D721Med (cell line): ENCODE data around the gene CD58.

Experiments
- DNase-seq: peaks from one replicate; pipeline ENCODE4 v3.0.0; 2011; ENCODE audit warnings: low spot score; ENCODE audit not compliant: insufficient read length
- FAIRE-seq: peaks from 2 replicates; lab custom pipeline; 2011; peaks lifted over from hg19 to GRCh38; lab: Jason Lieb, UNC
- TF ChIP-seq, protein P1 (sequence below): IDR thresholded peaks from 2 replicates; pipeline ENCODE4 v1.5.1; 2012; ENCODE audit warnings: mild to moderate bottlenecking, control low read depth; ENCODE audit not compliant: insufficient read depth; ENCODE audit errors: missing control alignments

CD58 gene

DNA sequence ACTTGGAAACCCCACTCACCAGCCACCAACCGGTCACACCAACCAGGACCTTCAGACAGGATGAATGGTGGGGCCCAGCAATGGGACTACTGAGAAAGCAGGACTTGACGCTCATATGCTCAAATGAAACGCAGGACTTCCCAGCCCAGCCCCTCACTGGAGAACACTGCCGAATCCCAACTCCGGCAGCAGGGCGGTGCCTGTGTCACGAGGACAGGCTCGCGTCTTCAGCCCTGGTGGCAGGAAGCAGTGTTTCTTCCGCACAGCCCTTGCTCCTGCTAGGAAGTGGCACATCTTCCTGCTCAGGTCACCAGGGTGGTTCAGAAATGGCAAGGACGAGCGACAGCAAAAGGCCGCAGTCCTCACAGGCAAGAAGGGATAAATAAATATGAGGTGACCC, 38.9 kb downstream of the CD58 start:
- no peak for DNase-seq
- no peak for FAIRE-seq
- TF ChIP-seq, protein P1, sequence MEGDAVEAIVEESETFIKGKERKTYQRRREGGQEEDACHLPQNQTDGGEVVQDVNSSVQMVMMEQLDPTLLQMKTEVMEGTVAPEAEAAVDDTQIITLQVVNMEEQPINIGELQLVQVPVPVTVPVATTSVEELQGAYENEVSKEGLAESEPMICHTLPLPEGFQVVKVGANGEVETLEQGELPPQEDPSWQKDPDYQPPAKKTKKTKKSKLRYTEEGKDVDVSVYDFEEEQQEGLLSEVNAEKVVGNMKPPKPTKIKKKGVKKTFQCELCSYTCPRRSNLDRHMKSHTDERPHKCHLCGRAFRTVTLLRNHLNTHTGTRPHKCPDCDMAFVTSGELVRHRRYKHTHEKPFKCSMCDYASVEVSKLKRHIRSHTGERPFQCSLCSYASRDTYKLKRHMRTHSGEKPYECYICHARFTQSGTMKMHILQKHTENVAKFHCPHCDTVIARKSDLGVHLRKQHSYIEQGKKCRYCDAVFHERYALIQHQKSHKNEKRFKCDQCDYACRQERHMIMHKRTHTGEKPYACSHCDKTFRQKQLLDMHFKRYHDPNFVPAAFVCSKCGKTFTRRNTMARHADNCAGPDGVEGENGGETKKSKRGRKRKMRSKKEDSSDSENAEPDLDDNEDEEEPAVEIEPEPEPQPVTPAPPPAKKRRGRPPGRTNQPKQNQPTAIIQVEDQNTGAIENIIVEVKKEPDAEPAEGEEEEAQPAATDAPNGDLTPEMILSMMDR, result no peak

DNA sequence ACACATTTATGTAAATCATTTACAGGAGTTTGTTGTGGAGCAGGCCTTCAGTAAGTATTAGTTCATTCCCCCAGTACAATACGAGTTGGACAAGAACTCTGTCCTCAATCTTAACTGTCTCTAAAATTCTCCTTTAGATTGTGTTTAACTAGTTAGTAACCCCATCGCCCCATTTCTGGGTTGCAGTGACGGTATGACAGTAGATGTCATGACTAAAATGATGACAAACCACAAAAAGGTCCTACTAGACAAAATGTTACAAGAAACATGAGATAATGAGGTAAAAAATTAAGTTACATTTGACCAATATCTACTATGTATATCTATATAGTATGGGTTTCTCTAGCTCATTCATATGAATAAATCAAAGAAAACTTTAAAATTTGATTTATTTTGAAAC, 41.1 kb downstream of the CD58 start:
- TF ChIP-seq, protein P1, result no peak
- no peak for FAIRE-seq
- DNase-seq, result no peak

DNA sequence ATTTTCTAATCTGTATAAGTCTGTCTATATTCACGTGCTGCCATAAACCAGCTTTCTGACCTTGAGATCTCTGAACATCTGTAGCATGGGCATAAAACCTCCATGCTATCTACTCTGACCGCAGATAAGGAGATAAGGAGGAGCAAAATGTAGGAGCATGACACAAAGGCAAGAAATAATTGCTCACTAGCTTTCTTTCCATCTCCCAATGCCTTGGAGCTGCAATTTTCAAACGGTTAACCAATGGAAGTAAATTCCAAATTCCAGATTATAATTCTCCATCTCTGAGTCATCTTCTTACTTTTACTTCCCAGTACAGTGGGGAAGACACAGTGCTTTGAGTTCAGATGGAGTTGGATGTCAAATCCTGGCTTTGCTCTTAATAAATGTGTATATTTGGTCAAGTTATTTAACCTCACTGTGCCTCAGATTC, 41.6 kb downstream of the CD58 start:
- TF ChIP-seq, protein P1, result no peak
- DNase-seq (no peak), FAIRE-seq (no peak)

DNA sequence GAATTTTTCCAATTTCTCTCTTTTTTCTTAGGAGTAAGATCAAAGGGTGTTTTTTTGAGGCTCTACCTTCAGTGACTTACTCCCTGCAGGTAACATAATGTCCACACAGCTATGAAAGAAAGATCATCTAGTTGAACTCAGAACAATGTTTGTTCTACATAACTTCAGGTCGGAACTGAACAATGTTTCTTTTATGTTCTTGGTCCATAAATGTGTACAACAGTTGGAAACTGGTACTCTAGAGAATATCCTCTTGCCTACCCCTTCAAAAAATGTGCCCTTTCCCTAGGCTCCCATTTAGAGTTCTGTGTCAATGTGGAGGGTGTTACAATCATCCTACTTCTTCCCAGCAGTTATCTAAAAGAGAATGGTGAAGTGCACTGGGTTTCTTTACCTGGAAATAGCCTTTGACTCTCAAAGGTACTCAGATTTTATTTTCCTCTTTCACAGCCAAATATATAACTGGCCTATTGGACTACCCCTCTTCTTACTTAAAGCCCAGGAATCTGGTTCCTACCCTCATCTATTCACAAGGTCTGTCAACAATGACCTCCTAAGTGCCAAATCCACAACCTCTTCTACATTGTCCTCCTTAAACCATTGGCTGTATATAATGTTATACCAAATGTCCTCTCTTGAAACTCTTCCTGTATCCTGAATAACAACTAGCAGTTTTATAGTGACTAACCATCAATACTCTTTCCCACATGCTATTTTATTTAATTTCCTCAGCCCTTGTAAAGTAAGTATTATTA, 42.3 kb downstream of the CD58 start:
- DNase-seq, result no peak
- TF ChIP-seq, protein P1, result no peak
- FAIRE-seq, result no peak

DNA sequence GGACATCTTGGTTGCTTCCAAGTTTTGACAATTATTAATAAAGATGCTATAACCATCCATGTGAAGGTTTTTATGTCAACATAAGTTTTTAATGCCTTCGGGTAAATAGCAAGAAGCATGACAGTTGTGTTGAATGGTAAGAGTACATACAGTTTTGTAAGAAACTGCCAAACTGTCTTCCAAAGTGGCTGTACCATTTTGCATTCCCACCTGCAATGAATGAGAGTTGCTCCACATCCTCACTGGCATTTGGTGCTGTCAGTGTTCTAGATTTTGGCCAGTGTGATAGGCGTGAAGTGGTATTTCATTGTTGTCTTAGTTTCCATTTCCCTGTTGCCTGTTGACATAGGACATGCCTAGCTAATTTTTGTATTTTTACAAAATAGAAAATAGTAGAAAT, 45.4 kb downstream of the CD58 start:
- FAIRE-seq, result no peak
- TF ChIP-seq, protein P1, result no peak
- DNase-seq, result no peak

DNA sequence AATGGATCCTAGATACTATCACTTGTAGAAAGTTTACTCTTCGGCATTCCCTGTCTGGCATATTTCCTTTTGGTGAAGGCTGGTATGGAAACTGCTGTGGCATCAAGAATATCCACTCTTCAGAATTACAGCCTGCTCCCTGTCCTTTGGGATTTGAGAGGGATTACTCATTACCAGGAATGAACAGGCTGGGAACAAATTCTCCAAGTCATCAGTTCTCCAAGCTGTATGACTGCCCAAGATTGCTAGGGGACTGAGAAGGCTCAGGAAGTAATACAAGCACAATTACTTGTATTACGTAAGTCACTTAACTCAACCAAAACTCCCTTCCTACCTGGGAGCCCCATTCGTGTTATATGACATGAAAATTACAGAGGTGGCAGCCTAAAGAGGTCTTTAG, 49.6 kb downstream of the CD58 start:
- no peak for FAIRE-seq

DNA sequence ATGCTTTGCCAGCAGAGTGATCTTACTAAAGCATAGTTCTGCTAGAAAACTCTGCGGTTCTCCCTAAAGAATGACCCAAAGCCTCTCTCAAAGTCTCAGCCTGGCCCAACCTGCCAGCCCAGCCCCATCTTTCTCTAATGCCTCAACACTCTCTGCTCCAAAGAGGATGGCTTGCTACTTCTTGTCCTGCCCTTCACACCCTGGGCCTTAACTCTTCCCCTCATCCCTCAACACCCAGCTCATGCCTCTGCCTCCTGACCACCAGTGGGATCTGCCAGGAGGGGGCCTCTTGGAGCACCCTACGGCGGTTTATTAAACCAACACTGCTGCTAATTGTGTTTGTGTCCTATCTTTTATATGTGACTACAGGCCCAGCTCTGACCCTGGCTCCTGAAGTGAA, 52.4 kb downstream of the CD58 start:
- no peak for DNase-seq
- FAIRE-seq, result no peak
- TF ChIP-seq, protein P1, result no peak

More for the DNA sequence above, 49.6 kb downstream of the CD58 start:
- TF ChIP-seq, protein P1, result no peak
- no peak for DNase-seq
